ENCODE data around the gene OR5M10.
"Not testable (repeated sequence)": the region's sequence is repeated elsewhere in the genome, so short reads cannot be mapped to it uniquely, and the experiment has no call there.

OR5M10 gene

DNA sequence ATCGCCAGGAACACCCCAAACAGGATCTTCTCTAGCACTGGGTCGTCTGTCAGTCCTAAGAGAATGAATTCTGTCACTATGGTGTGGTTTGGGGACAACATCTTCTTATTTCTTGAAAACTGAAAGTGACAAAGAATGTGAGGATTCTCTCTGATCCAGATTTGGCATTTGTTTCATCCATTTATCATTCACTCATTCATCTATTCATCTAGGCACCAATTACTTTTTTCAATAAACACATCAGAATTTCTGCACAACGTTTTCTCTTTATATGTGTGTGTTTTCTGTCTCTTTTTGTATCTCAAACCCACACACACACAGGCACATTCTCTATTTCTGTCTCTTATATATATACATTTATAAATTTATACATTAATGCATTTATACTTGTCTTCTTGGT, at the start of gene OR5M10:
Gene OR5M10 (minus strand): TSS at position 101 of the 400 bp plus-strand sequence. CDS start 0 bp downstream, at position 101.
- no peak for DNase-seq

DNA sequence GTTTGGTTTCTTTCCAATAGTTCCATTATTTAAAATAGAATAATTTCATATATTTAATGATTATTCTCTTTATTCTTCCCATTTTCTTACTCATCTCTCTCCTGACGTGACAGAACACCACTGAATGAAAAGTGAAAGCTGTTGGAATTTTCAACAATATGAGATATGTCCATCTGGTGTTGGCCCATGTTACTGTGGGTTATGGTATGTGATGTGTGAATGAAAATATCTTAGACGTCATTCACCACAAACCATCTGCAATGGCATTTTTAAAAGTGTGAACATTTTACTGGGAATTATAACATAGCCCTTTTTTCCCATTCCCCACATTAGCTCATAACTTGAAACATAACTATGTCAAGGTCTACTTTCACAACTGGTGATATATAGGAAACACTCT, 48.4 kb upstream of the OR5M10 start:
- no peak for DNase-seq

DNA sequence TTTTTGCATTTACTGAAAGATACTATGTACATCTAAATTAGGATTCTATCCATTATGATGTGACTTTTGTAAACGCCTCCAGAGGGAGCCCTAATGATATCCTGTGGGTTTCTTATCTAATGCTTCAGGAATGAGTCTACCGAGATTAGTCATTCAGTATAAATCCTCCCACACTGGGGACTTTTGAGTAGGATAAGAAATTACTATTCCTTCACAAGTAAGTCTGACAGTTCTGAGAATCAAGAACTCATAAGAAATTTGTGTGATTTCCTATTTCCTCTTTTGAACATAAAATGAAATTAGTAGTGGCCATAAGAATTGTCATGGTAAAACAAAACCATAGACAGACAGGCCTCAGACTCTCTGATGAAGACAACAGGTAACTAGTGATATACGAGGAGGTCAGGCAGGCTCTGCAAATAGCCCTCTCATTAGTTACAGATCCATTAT, 47.2 kb upstream of the OR5M10 start:
- DNase-seq, result no peak

DNA sequence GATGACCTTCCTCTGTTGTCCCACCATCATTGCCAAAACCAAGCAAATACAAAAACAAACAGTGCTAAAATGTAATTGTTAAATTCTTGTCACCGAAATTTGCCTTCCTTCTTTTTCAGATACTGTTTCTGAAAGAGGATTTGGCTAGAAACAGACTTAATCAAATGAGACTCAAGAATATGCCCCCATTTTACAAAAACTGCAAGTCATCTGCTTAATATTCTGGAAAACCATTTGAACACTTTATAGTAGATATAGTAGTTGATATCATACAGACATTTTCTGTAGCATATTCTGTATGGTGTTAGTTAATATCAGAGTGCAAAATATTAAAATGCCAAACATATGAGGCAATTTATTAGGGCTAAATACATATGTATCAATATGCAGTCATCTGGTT, 33.7 kb upstream of the OR5M10 start:
- no peak for DNase-seq

DNA sequence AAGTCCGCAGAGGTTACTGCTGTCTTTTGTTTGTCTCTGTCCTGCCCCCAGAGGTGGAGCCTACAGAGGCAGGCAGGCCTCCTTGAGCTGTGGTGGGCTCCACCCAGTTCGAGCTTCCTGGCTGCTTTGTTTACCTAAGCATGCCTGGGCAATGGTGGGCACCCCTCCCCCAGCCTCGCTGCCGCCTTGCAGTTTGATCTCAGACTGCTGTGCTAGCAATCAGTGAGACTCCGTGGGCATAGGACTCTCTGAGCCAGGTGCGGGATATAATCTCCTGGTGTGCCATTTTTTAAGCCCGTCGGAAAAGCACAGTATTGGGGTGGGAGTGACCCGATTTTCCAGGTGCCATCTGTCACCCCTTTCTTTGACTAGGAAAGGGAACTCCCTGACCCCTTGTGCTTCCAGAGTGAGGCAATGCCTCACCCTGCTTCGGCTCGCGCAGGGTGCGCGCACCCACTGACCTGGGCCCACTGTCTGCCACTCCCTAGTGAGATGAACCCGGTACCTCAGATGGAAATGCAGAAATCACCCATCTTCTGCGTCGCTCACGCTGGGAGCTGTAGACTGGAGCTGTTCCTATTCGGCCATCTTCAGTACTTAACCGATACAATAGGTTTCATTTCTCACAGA, 14.7 kb upstream of the OR5M10 start:
- not testable (repeated sequence) for DNase-seq

DNA sequence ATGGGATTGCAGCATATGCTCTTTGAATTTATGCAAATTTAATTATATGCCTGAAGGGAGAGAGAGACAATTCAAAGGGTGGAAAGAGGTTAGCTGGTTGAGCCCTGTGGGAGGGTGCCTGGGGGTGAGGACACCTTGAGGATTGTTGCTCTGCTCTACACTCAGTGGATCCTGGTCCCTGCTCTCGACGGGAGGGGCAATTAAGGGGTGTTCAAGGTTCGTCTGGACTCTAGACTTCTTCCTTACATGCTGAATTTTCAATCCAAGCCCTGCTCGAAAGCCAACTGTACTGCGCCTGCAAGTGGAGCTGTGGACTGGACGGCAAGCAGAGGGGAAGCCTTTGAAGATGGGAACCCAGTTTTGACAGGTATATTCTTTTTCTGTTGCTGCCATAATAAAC, 18.9 kb downstream of the OR5M10 start:
- no peak for DNase-seq

DNA sequence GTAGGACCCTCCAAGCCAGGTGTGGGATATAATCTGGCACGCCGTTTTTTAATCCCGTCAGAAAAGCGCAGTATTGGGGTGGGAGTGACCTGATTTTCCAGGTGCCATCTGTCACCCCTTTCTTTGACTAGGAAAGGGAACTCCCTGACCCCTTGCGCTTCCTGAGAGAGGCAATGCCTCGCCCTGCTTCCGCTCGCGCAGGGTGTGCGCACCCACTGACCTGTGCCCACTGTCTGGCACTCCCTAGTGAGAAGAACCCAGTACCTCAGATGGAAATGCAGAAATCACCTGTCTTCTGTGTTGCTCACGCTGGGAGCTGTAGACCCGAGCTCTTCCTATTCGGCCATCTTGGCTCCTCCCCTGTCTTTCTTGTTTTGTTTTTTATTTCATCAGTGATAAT, 22.8 kb downstream of the OR5M10 start:
- not testable (repeated sequence) for DNase-seq

DNA sequence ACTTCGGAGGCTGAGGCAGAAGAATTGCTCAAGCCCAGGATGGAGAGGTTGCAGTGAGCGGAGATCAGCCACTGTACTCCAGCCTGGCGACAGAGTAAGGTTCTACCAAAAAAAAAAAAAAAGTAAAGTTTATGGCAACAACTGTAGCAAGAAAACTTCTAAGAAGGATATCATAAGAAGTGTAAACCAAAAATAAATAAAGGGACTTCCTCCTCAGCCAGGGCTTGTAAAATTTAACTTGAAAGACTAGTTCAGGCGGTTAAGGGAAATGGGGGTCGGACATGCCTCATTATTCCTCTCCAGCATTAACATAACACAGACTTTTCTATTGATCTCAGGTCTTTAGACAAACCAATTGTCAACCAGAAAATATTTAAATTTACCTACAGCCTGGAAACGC, 32.0 kb downstream of the OR5M10 start:
- no peak for DNase-seq

DNA sequence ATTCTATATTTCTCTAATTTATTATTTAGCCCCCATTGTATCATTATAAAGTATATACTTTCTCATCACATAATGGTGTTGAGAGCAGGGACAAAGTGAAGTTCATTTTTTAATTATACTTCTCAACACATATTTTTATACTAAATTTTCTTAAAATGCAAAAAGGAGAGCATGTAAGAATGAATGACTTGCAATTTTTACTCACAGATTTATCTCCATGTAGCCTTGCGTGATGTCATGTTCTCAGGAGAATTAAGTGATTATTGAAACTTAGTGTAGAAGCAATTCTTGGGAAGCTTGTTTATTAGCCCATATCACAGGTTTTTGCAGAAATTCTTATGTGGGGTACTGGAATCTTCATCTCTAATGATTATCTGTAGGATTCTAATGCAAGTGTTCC, 33.8 kb downstream of the OR5M10 start:
- DNase-seq, result no peak

DNA sequence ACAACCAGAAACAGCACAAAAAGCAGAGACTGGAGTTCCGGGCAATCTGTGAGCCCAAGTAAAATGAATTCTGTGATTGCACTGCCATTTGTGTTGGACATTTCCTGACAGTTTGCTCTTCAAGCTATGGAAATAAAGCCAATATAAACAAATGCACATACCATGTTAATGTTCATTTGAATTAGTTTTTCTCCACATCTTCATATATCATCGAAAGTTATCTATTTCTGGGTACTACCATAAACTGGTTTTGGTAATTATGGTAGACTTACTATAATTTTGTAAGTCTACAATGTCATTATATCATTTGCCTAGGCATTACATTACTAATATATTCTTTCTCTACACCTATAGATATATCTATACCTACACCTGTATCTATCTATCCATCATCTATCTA, 34.4 kb downstream of the OR5M10 start, which contains the start of gene OR5M11:
Gene OR5M11 (minus strand): TSS at position 101 of the 400 bp plus-strand sequence. CDS start 0 bp downstream, at position 101.
- DNase-seq, result no peak

DNA sequence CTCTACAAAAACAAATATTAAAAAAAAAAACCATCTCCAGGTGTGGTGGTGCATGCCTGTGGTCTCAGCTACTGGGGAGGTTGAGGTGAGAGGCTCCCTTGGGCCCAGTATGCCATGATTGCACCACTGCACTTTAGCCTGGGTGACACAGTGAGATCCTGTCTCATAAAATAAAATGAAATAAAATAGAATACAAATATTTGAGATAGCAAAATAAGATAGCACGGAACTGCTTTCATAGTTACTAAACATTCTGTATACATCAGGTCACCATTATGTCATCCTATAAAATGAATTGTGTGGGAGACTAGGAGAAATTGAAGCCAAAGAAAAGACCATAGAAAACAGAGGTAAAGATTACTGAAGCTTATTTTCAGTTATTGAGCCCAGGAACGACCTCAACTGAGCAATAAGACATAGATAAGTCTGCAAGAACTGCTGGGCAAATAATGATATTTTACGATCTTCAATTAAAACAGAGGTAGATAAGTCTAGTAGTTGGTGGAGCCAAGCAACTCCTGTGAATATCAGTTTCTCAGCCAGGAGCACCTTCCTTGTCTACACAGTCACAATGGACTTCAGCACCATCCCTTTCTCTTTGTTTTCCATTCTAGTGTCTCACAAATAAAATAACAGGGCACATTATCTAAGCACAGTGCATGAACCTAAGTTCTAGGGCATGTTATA, 44.3 kb downstream of the OR5M10 start:
- no peak for DNase-seq

DNA sequence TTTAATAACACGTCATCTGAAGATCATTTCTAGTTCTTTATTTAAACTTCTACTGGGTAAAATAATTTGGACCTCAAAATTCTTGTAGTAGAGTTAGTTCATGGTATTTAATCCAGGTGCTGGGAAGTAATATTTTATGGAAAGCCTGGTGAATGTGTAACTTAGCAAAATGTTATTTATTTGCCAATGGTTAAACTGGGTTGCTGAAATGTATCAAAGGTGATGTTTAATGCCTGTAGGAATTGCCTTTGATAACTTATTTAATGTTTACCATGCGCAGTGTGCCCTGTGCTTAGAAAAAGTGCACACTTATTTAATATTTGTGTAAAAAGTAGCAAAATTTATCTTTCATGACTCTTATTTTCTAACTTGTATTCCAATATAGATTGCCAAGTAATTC, 45.7 kb downstream of the OR5M10 start:
- no peak for DNase-seq

All from NCI-H510A (cell line).